GM06990 (cell line): Measurements from ENCODE around the gene C6orf120.
A peak's percentile ranks its signal among the peaks of the same experiment; 100 is the strongest.

Experiments
- DNase-seq: peaks from one replicate; pipeline ENCODE4 v3.0.0-alpha.2; 2011; ENCODE audit not compliant: insufficient read length; ENCODE audit errors: extremely low read depth
- H3K27me3 ChIP-seq: replicated peaks from 2 replicates; pipeline ENCODE4 v1.6.0; 2011; ENCODE audit warnings: low read length; ENCODE audit not compliant: control insufficient read depth, insufficient read depth
- H3K36me3 ChIP-seq: 2 replicates; pipeline ENCODE4 v1.5.1; 2011; ENCODE audit warnings: low read length; ENCODE audit not compliant: control insufficient read depth, insufficient read depth
- H3K4me3 ChIP-seq: replicated peaks from 2 replicates; pipeline ENCODE4 v1.5.1; 2011; ENCODE audit warnings: low read depth, mild to moderate bottlenecking, control low read depth, low read length
- CTCF ChIP-seq: IDR thresholded peaks from 2 replicates; pipeline ENCODE4 v1.5.1; 2011; ENCODE audit warnings: low read length, control low read depth, mild to moderate bottlenecking, inconsistent platforms; ENCODE audit not compliant: insufficient read depth, poor library complexity, severe bottlenecking

Gene C6orf120

DNA sequence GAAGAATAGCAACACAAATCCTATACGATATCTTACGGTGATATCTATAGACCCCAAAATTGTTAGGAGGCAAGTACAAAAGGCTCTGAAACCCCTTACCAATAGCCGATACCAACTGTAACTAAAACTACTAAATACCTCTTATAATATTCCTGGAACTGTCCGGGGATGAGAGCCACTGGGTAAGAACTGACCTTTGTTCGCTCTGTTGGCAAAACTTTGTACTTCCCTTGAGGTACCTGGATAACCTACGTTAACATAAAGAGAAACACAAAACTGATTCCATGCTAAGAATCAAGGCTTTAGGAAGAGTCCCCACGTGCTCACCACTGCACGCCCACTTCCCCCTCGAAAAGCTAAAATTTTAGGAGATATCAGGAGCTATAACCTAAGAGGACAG is 12.7 kb downstream of the C6orf120 start:
- no peak for TF ChIP-seq CTCF
- no peak for DNase-seq
- H3K4me3 ChIP-seq: no peak overlapping the region
- H3K27me3 ChIP-seq: no peaks in the 10 kb centered on the region
- peaks cover 3% of the 10 kb centered on the region for H3K36me3 ChIP-seq

DNA sequence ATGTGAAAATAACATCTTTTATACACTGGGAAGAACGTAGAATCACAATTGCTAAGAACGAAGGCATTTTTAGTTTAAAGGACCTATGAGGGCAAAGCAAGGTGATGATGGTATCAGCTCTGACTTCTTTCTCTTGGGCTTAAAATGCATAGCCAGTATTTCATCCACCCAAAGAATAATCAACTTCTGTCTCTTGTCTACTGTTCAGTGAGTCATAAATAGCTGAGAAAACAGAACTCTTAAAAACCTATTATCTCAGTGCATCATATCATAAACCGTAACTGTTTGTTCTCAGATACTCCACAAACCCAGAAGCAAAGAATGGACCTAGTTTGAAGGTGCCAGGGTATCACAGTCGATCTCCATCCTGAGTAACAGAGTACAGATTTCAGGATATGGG is 17.2 kb downstream of the C6orf120 start:
- TF ChIP-seq CTCF: no peak
- no peak for DNase-seq
- Histone ChIP-seq H3K4me3 (no peak overlapping the region), H3K36me3 (peaks cover 3% of the 10 kb centered on the region), H3K27me3 (no peaks in the 10 kb centered on the region)

DNA sequence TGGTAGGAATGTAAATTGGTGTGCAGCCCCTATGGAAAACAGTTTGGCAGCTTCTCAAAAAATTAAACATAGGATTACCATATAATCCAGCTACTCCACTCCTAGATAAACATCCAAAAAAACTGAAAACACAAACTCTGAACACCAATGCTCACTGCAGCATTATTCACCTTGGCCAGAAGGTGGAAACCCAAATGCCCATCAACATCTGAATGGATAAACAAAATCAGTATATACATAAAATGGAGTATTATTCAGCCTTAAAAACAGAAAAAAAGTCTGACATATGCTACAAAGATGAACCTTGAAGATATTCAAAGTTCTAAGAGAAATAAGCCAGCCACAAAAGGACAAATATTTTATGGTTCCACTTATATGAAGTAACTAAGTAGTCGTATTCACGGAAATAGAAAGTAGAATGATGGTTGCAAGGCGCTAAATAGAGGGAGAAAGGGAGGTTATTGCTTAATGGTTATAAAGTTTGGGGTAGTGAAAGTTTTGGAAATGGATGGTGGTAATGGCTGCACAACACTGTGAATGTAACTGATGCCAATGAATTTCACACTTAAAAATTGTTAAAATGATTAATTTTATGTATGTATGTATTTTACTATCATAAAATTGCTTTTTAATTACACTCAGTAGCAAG is 18.4 kb downstream of the C6orf120 start:
- peaks cover 2% of the 10 kb centered on the region; the same call in 1 of the 2 replicates for H3K36me3 ChIP-seq
- TF ChIP-seq CTCF: peak; percentile 22
- no peak for DNase-seq
- H3K4me3 ChIP-seq: no peak overlapping the region
- H3K27me3 ChIP-seq: no peaks in the 10 kb centered on the region

- Histone ChIP-seq H3K27me3 (no peaks in the 10 kb centered on the region), H3K4me3 (peak overlapping the region; percentile 80), H3K36me3 (no peaks in the 10 kb centered on the region)
- TF ChIP-seq CTCF: no peak
- DNase-seq: peak; percentile 57
Observed at GRCh38 chr6:169722362-169723199, 20.7 kb downstream of the C6orf120 start.

DNA sequence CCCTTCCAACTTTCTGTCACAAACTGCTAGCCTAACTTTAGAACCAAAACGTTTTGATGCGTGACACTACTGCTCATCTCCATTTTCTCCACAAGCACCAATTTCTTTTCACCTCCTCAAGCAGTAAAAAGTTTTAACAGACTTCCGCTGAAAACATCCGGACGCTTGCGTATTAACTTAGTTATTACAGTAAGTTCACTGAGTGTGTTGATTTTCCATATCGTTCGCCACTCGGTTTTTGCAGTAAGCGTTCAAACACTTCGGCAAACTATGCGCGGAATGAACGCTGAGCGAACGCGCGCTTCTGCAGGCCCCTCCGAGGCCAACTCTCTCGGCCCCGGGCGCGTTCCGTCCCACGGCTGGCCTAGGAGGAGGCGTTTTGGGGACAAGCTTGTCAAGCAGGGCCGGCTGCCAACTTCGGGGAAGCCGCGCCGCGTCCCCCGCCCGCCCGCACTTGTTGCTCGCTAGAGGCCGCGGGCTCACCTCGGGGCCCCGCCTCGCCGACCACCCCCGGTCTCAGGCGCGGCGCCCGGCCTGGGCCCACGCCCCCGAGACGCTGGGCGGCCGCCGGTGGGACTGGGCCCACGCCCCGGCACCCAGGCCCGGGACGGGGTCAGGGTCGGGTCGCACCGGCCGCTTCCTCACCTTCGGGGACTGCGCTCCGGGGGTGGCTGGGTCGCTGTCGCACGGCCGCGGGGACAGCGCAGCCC is 21.4 kb downstream of the C6orf120 start:
- H3K27me3 ChIP-seq: no peaks in the 10 kb centered on the region
- TF ChIP-seq CTCF: no peak
- H3K4me3 ChIP-seq: peak overlapping the region; percentile 80
- DNase-seq: peak; percentile 83
- H3K36me3 ChIP-seq: no peaks in the 10 kb centered on the region
